ENCODE data around the gene RFC2.
"Not testable (repeated sequence)": the region's sequence is repeated elsewhere in the genome, so short reads cannot be mapped to it uniquely, and the experiment has no call there.

The RFC2 gene

GRCh38 chr7:74253835-74254128 is 417 bp downstream of the RFC2 start:
- H3K27ac ChIP-seq, result peak overlapping the region; percentile 99
- no peak for TF ChIP-seq CTCF (conservative IDR thresholded peaks at IDR 0.05)

- no peak for TF ChIP-seq CTCF (conservative IDR thresholded peaks at IDR 0.05)
- H3K27ac ChIP-seq, result peak overlapping the region; percentile 99
These were observed 868 bp downstream of the RFC2 start for GRCh38 chr7:74253331-74253730.

GRCh38 chr7:74252893-74253292 is 1.3 kb downstream of the RFC2 start:
- H3K27ac ChIP-seq, result peak overlapping the region; percentile 99
- TF ChIP-seq CTCF (conservative IDR thresholded peaks at IDR 0.05), result no peak

GRCh38 chr7:74249058-74249457 is 5.1 kb downstream of the RFC2 start:
- H3K27ac ChIP-seq, result not testable (repeated sequence)

GRCh38 chr7:74248156-74248555 is 6.0 kb downstream of the RFC2 start:
- H3K27ac ChIP-seq, result no peak overlapping the region
- no peak for TF ChIP-seq CTCF (conservative IDR thresholded peaks at IDR 0.05)

- no peak for TF ChIP-seq CTCF (conservative IDR thresholded peaks at IDR 0.05)
- peak overlapping the region; percentile 27 for H3K27ac ChIP-seq
These were observed 7.7 kb downstream of the RFC2 start for GRCh38 chr7:74246497-74246896.

GRCh38 chr7:74242122-74242443 is 12.1 kb downstream of the RFC2 start:
- TF ChIP-seq CTCF (conservative IDR thresholded peaks at IDR 0.05), result no peak
- H3K27ac ChIP-seq, result no peak overlapping the region

- no peak for TF ChIP-seq CTCF (conservative IDR thresholded peaks at IDR 0.05)
- no peak overlapping the region for H3K27ac ChIP-seq
These were observed 13.7 kb downstream of the RFC2 start for GRCh38 chr7:74240482-74240881.
